Measurements from ENCODE around the gene PROKR1.

GRCh38 chr2:68632021-68632420 lies 11.4 kb upstream of the PROKR1 start:
- no peak for TF ChIP-seq CTCF (IDR thresholded peaks at IDR 0.05)
- no peak for TF ChIP-seq EZH2phosphoT487 (IDR thresholded peaks at IDR 0.05)
